ENCODE data around the gene FUT8. TPM values are rescaled to one million over a fixed set of nuclear protein-coding genes. Genes with fewer than 3 reads are reported as not detected.

Gene FUT8
- total RNA-seq, 4 donors from 2014 or later, result 5.5 to 25.4 (median 8.8) TPM

DNA sequence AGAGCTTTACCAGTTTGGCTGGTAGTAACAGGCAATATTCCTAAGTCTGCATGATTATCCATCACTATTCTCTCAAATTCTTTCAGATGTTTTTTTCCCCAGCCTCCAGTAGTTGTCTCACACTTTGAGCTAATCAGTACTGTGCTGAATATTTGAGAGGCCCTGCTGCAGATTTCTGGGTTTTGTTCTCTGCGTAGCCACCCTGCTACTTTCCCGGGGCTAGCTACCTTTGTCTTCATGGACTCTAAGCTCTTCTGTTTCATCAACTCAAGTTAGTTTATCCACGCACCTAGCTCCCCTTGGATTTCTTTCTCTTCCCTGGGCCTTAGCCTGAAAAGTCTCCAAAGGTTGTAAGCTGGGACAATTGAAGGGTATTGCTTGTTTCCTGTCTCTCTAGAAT lies 73.0 kb downstream of the FUT8 start:
- 81 to 88% methylated on average over 3 of the region's 3 CpGs for WGBS, 2 donors
- intact Hi-C loops (cut with DNase I), result no loop called here
- DNase-seq, result no peak

DNA sequence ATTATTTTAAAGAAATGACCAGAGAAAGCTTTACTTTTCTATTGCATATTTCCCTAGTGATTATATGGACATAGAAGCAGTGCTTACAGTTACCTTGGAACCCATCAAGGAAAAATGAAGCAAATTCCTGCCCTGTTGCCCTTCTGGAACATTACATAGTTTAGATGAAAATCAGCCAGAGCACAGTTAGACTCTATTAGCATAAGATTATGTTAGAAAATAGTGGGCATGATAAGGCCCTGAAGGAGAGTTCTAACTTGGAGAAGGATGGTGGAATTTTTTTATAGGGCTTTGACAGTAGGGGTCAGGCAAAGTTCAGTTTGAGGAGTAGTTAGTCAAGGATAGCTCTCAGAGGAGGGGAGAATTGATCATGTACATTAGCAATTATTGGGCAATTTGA lies 74.3 kb downstream of the FUT8 start:
- TF ChIP-seq POLR2A (IDR thresholded peaks at IDR 0.05), result no peak
- TF ChIP-seq, protein P1, sequence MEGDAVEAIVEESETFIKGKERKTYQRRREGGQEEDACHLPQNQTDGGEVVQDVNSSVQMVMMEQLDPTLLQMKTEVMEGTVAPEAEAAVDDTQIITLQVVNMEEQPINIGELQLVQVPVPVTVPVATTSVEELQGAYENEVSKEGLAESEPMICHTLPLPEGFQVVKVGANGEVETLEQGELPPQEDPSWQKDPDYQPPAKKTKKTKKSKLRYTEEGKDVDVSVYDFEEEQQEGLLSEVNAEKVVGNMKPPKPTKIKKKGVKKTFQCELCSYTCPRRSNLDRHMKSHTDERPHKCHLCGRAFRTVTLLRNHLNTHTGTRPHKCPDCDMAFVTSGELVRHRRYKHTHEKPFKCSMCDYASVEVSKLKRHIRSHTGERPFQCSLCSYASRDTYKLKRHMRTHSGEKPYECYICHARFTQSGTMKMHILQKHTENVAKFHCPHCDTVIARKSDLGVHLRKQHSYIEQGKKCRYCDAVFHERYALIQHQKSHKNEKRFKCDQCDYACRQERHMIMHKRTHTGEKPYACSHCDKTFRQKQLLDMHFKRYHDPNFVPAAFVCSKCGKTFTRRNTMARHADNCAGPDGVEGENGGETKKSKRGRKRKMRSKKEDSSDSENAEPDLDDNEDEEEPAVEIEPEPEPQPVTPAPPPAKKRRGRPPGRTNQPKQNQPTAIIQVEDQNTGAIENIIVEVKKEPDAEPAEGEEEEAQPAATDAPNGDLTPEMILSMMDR (IDR thresholded peaks at IDR 0.05), result no peak
- Histone ChIP-seq H3K27ac (no peak overlapping the region), H3K4me1 (no peaks in the 10 kb centered on the region), H3K36me3 (no peaks in the 10 kb centered on the region), H3K9me3 (no peaks in the 10 kb centered on the region), H3K4me3 (no peak overlapping the region), H3K27me3 (no peaks in the 10 kb centered on the region)
- intact Hi-C loops (cut with DNase I), result no loop called here
- no peak for DNase-seq

More for the DNA sequence above, 73.0 kb downstream of the FUT8 start:
- Histone ChIP-seq H3K9me3 (no peaks in the 10 kb centered on the region), H3K4me1 (no peaks in the 10 kb centered on the region), H3K27ac (no peak overlapping the region), H3K27me3 (no peaks in the 10 kb centered on the region), H3K36me3 (no peaks in the 10 kb centered on the region), H3K4me3 (no peak overlapping the region)
- TF ChIP-seq, protein P1 (IDR thresholded peaks at IDR 0.05), result no peak

GRCh38 chr14:65487783-65488494 lies 75.4 kb downstream of the FUT8 start:
- no peaks in the 10 kb centered on the region for H3K27me3 ChIP-seq
- DNase-seq, result no peak

DNA sequence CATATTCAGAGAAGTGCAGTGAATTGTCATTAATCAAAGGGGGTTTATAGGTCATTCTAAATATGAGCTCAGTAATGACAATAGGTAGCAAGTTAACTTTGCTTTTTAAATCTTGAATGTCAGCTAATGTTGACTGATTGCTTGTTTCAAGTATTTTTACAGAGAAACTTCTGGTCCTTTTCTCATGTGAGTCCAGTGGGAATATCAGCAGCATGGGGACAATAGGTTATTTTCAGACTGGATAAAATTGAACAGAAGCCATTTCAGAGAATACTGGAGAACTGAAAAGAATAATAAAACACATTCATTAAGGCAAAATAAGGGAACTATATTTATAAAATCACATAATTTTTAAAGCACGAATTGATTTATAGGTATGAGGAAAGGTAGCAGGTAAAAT lies 78.7 kb downstream of the FUT8 start:
- H3K4me3 ChIP-seq, result no peak overlapping the region
- no peak for DNase-seq
- no peaks in the 10 kb centered on the region for H3K36me3 ChIP-seq
- WGBS, 2 donors, result 72 to 79% methylated on average over 1 of the region's 1 CpG
- intact Hi-C loops (cut with DNase I), result no loop called here
- no peaks in the 10 kb centered on the region for H3K27me3 ChIP-seq
- no peaks in the 10 kb centered on the region for H3K9me3 ChIP-seq
- H3K27ac ChIP-seq, result no peak overlapping the region
- no peaks in the 10 kb centered on the region for H3K4me1 ChIP-seq
- no peak for TF ChIP-seq POLR2A (IDR thresholded peaks at IDR 0.05)
- TF ChIP-seq, protein P1 (IDR thresholded peaks at IDR 0.05), result no peak

More at GRCh38 chr14:65487783-65488494, 75.4 kb downstream of the FUT8 start:
- no peaks in the 10 kb centered on the region for H3K36me3 ChIP-seq
- no peaks in the 10 kb centered on the region for H3K4me1 ChIP-seq
- intact Hi-C loops (cut with DNase I), result no loop called here
- no peak for TF ChIP-seq POLR2A (IDR thresholded peaks at IDR 0.05)
- TF ChIP-seq, protein P1 (IDR thresholded peaks at IDR 0.05), result no peak
- no peak overlapping the region for H3K27ac ChIP-seq
- 86 to 97% methylated on average over 4 of the region's 4 CpGs for WGBS, 2 donors
- H3K9me3 ChIP-seq, result no peaks in the 10 kb centered on the region
- no peak overlapping the region for H3K4me3 ChIP-seq

DNA sequence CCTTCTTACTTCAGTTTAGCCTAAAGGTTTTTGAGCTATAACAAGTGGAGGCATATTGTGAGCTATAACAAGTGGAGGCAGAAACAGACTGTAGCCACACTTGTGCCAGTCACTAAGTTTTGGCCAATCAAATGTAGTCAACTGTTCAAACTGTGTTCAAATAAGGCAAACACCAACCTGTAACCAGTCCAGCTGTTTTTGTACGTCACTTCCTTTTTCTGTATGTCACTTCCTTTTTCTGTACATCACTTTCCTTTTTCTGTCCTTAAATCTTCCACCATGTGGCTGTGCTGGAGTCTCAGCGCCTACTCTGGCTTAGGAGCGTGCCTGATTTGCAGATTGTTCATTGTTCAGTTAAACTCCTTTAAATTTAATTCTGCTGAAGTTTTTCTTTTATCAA lies 79.7 kb downstream of the FUT8 start:
- no peak for DNase-seq
- Histone ChIP-seq H3K27ac (no peak overlapping the region), H3K4me3 (no peak overlapping the region), H3K9me3 (no peaks in the 10 kb centered on the region), H3K27me3 (no peaks in the 10 kb centered on the region), H3K4me1 (no peaks in the 10 kb centered on the region), H3K36me3 (no peaks in the 10 kb centered on the region)
- intact Hi-C loops (cut with DNase I), result no loop called here
- TF ChIP-seq, protein P1 (IDR thresholded peaks at IDR 0.05), result no peak
- TF ChIP-seq POLR2A (IDR thresholded peaks at IDR 0.05), result no peak
- WGBS, 2 donors, result 80 to 87% methylated on average over 3 of the region's 3 CpGs
